ENCODE data around the gene ATP13A3.

Gene ATP13A3

DNA sequence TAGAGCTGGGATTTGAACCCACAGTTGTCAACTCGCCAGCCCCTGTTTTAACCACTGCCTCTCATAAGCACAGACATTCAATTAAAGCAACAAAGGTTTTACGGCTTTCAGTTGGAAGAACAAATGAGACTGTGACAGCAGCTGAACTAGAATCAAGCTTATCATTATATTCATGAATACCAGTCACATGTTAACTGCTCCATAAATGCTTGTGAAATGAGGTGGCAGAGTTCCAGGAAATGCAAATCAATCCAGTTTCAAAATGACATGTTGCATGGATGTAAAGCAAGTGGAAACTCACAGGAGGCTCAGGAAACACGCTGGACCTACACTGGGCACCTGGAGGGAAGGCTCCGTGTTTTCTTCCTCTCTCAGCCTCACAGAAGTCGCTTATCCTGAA is 91.6 kb downstream of the ATP13A3 start:
- TF ChIP-seq, protein P1, sequence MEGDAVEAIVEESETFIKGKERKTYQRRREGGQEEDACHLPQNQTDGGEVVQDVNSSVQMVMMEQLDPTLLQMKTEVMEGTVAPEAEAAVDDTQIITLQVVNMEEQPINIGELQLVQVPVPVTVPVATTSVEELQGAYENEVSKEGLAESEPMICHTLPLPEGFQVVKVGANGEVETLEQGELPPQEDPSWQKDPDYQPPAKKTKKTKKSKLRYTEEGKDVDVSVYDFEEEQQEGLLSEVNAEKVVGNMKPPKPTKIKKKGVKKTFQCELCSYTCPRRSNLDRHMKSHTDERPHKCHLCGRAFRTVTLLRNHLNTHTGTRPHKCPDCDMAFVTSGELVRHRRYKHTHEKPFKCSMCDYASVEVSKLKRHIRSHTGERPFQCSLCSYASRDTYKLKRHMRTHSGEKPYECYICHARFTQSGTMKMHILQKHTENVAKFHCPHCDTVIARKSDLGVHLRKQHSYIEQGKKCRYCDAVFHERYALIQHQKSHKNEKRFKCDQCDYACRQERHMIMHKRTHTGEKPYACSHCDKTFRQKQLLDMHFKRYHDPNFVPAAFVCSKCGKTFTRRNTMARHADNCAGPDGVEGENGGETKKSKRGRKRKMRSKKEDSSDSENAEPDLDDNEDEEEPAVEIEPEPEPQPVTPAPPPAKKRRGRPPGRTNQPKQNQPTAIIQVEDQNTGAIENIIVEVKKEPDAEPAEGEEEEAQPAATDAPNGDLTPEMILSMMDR (IDR thresholded peaks at IDR 0.05; ENCODE audit: low read depth, low read length), result no peak
- no peak overlapping the region for H3K4me3 ChIP-seq (ENCODE audit: low read depth, low read length)

DNA sequence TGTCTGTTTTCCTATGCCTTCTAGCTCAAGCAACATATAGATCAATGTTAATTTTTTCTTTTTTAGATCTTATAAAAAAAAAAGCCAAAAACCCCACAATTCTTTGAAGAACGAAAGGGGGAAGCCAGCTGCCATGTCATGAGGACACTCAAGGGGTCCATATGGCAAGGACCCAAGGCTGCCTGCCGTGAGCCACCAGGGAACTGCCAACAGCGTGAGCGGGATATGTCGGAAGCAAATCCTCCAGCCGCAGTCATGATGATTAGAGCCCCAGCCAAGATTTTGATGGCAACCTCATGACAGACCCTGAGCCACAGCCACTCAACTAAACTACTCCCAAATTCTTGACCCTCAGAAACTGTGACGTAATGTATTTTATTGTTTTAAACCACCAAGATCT is 94.2 kb downstream of the ATP13A3 start:
- TF ChIP-seq, protein P1 (IDR thresholded peaks at IDR 0.05; ENCODE audit: low read depth, low read length), result no peak
- H3K4me3 ChIP-seq (ENCODE audit: low read depth, low read length), result no peak overlapping the region

DNA sequence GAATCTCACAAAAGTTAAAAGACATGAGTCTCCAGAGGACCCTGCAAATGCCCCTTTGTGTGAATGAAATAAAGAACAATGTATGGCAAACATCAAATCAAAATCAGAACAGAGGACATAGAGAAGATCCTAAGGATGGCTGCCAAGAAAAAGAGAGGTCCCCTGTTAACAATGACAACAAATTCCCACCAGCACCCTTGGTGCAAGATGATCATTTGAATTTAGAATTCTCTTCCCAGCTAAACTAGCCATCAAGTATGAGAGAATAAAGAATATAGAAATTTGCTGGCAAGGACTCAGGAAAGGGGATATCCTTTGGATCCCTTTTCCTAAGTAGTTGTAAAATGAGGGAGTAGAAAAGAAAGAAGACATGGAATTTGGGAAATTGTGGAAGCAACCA is 96.0 kb downstream of the ATP13A3 start:
- TF ChIP-seq, protein P1 (IDR thresholded peaks at IDR 0.05; ENCODE audit: low read depth, low read length), result no peak
- no peak overlapping the region for H3K4me3 ChIP-seq (ENCODE audit: low read depth, low read length)

DNA sequence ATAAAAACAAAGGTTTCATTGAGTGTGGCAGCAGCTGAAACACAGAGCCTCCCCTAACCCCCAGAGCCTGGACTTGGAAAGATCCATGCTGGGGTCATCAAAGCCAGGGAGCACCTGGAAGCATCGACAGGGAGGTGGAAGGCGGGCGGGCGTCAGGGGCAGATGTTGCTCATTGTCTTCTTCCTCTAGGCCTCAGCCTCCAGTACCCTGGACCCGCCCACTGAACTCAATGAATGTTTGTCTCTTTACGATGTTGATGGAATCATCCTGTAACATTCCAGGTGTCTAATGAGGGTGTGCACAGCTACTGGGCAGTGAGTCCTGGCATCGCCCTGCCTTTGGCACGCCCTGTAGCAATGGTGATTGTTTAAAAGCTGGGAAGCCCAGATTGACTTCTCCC is 97.5 kb downstream of the ATP13A3 start:
- TF ChIP-seq, protein P1 (IDR thresholded peaks at IDR 0.05; ENCODE audit: low read depth, low read length), result no peak
- H3K4me3 ChIP-seq (ENCODE audit: low read depth, low read length), result no peak overlapping the region

DNA sequence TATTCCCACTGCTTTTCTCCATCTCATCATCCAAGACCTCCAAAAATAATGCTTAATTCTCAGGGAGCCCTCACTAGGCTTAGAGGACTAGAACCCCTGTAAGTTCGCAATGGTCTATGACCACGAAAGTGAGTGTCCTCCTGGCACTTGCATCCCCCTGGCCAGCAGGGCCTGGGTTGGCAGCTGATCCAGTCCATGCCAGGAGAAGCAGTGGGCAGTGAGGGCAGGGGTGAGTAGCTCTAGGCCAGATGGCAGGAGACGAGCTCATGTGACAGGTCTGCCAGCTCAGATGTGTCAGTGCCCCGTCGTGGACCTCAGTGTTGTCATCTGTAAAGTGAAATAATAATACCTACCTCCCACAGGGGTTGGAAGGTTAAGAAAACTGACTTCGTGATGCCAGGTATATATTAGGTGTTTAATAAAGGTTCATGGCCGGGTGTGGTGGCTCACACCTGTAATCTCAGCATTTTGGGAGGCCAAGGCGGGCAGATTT is 98.8 kb downstream of the ATP13A3 start:
- TF ChIP-seq, protein P1 (IDR thresholded peaks at IDR 0.05; ENCODE audit: low read depth, low read length), result no peak
- no peak overlapping the region for H3K4me3 ChIP-seq (ENCODE audit: low read depth, low read length)

DNA sequence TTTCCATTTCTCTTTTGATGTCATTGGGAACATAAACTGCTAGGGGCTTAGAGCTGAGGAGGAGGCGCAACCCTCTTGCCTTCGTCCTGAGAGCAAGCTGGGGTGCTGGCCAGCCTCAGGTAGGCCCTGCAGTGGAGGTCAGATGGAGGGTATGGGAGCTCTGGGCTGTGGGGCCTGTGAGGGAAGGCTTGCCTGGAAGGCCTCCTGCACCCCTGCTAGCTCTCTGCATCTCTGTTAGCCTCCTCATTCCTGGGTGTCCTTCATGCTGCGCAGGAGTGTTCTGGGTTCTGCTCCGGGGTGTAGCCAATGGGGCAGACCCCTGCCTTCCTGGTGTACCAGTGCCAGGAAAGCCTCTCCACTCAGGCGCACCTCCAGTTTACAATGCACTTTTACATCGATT is 99.5 kb downstream of the ATP13A3 start:
- TF ChIP-seq, protein P1 (IDR thresholded peaks at IDR 0.05; ENCODE audit: low read depth, low read length), result no peak
- no peak overlapping the region for H3K4me3 ChIP-seq (ENCODE audit: low read depth, low read length)

DNA sequence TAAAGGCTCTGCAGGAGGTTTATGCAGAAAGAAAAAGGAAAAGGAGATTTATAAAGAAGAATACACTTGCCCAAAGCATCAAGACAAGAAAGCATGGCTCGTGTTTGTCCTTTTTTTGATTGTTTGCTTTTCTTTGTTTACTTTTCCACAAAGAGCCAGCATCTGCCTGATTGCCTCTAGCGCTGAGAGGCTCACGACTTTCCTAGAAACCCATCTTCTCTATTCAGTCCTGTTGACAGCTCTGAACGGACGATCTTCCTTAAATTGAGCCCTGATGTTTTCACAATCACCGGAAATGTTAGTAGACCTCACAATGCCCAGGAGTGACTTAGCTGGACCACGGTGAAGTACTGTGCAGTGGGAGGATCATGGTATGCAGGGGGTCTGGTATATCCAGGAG is 100.2 kb downstream of the ATP13A3 start:
- TF ChIP-seq, protein P1 (IDR thresholded peaks at IDR 0.05; ENCODE audit: low read depth, low read length), result no peak
- H3K4me3 ChIP-seq (ENCODE audit: low read depth, low read length), result no peak overlapping the region
